K562 (cell line): Measurements from ENCODE around the gene LGALS3BP. TPM values are rescaled to one million over a fixed set of nuclear protein-coding genes. Genes with fewer than 3 reads are reported as not detected.
A peak's percentile ranks its signal among the peaks of the same experiment; 100 is the strongest.

Source experiments
- BRD9 ChIP-seq: fragments of 450-650 bp; IDR thresholded peaks from 2 replicates; pipeline ENCODE4 v1.6.1; 2018; ENCODE audit warnings: low read depth; ENCODE audit not compliant: partially characterized antibody
- EZH2 ChIP-seq: IDR thresholded peaks from 2 replicates; pipeline ENCODE4 v1.6.1; 2012; ENCODE audit warnings: low read depth, mild to moderate bottlenecking, inconsistent platforms, low read length, borderline replicate concordance
- FOSL1 ChIP-seq: fragments of 200-800 bp; sonication (Bioruptor generic); conservative IDR thresholded peaks from 2 replicates; pipeline ENCODE4 v1.6.1; 2016; ENCODE audit warnings: missing genetic modification characterization, missing compliant biosample characterization
- PHB2 ChIP-seq: fragments of 450-650 bp; IDR thresholded peaks from 2 replicates; pipeline ENCODE4 v1.6.1; 2017; ENCODE audit warnings: low read depth
- POU5F1 ChIP-seq: fragments of 150-350 bp; IDR thresholded peaks from 2 replicates; pipeline ENCODE4 v1.6.1; 2014; ENCODE audit warnings: borderline replicate concordance, low read length, low read depth, mild to moderate bottlenecking; ENCODE audit not compliant: partially characterized antibody
- SMAD4 ChIP-seq: fragments of 250-450 bp; sonication (Bioruptor Pico); conservative IDR thresholded peaks from 2 replicates; pipeline ENCODE4 v1.8.0; 2021; ENCODE audit warnings: inconsistent platforms, mild to moderate bottlenecking, moderate library complexity
- SRSF7 ChIP-seq: fragments of 200-400 bp; formaldehyde crosslinking; optimal IDR thresholded peaks from 2 replicates; pipeline ENCODE3; 2017; ENCODE audit warnings: mild to moderate bottlenecking, low read depth, low read length
- ZNF232 ChIP-seq: sonication (generic); formaldehyde crosslinking; IDR thresholded peaks from 2 replicates; pipeline ENCODE4 v1.8.0; 2022; ENCODE audit warnings: mild to moderate bottlenecking, missing genetic modification reagents
- polyA plus RNA-seq, 8 experiments: library from polyadenylated mRNA; depleted of rRNA in 4 of 8; stranded (reverse) in 5 of 8; unstranded in 3 of 8; fragments of >200 nt; fragmentation: Nextera tagmentation in 2 of 8; fragmentation: Illumina TruSeq in 1 of 8; extraction: Ambion mirVana in 2 of 8; extraction: Trizol in 1 of 8; gene quantifications; 2 replicates each; pipeline versions ENCODE4 v1.2.1 to v1.2.3, GENCODE V29; 2011 to 2014; ENCODE audit warnings: inconsistent platforms in 1 of 8, missing spikeins in 1 of 8
- total RNA-seq, 7 experiments: library from RNA; depleted of rRNA in 6 of 7; stranded (reverse); fragments of >200 nt in 6 of 7; fragmentation: Illumina TruSeq in 2 of 7; extraction: Trizol in 2 of 7; gene quantifications; 2 replicates each; pipeline versions ENCODE4 v1.2.1 to v1.2.3, GENCODE V29; 2011 to 2021; ENCODE audit warnings: low replicate concordance in 1 of 7
- TF ChIP-seq, protein P1 (sequence below): sonication (generic); formaldehyde crosslinking; IDR thresholded peaks from 2 replicates; pipeline ENCODE4 v1.8.1; 2023; ENCODE audit warnings: missing genetic modification reagents, mild to moderate bottlenecking, borderline replicate concordance
- TF ChIP-seq, protein P2 (sequence below): fragments of 250-450 bp; sonication (Bioruptor Pico); IDR thresholded peaks from 2 replicates; pipeline ENCODE4 v1.6.1; 2021; ENCODE audit warnings: mild to moderate bottlenecking
- TF ChIP-seq, protein P3 (sequence below): fragments of 450-650 bp; IDR thresholded peaks from 2 replicates; pipeline ENCODE4 v1.6.1; 2017; ENCODE audit warnings: mild to moderate bottlenecking, moderate library complexity
- TF ChIP-seq, protein P4 (sequence below): fragments of 450-650 bp; IDR thresholded peaks from 2 replicates; pipeline ENCODE4 v1.6.1; 2016; ENCODE audit warnings: missing biosample characterization, missing genetic modification characterization
- TF ChIP-seq, protein P5 (sequence below), 2 experiments: fragments of 200-800 bp in 1 of 2; sonication (Bioruptor generic) in 1 of 2; sonication (generic) in 1 of 2; formaldehyde crosslinking in 1 of 2; IDR thresholded peaks in 1 of 2; conservative IDR thresholded peaks in 1 of 2; 2 replicates each; pipeline versions ENCODE4 v1.5.0 to v1.6.1; 2016 to 2020; ENCODE audit warnings: missing compliant biosample characterization in 1 of 2, missing genetic modification characterization in 1 of 2, missing genetic modification reagents in 1 of 2
- TF ChIP-seq, protein P6 (sequence below): fragments of 250-450 bp; sonication (Bioruptor Pico); IDR thresholded peaks from 2 replicates; pipeline ENCODE4 v1.8.0; 2021; ENCODE audit warnings: borderline replicate concordance, mild to moderate bottlenecking, moderate library complexity; ENCODE audit not compliant: poor library complexity, severe bottlenecking

The LGALS3BP gene
- total and polyA plus RNA-seq, 9 of the 15 experiments (the other 6 are each of a cell fraction or from before 2014, with no cell fraction given) = 0.39 to 5.3 (median 3.2) TPM

DNA sequence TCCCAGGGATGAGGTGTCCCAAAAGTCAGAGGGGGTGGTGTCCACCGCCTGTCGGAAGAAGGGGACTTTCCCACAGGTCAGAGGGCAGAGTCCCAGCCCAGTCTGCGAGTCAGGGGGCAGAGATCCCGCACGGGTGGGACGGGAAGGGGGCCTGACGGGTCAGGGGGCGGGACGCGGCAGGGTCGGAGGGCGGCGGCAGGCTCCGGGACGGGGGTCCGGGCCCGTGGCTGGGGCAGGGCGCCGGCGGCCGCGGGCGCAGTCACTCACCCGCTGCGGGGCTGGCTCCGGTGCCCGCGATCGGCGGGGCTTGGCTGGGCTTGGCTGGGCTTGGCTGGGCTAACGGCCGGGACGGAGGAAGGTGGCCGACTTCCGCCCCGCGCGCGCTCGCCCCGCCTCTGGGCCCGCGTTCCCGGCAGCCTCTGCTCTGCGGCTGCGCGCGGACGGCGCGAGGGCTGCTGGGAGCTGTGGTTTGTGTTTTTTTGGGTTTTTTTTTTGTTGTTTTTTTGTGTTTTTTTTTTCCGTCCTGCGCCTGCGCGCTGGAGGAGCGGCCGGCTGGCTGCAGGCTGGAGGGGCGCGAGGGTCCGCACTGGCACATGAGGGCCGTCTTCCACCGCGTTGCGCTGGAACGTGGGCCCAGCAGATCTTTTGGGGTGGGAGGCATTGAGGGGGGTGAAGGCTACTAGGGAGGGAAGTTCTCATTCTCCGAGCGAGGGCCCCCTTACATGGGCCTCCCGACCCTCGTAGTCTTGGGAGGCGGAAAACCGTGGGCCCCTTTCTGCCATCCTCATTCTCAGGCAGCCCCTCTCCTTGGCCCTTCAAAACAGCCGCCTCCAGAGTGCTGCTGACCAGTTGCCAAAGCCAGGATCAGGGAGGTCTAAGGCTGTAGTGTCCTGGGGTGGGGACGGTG lies 29.9 kb upstream of the LGALS3BP start, which contains the start of gene CANT1 (continued):
- TF ChIP-seq, protein P1, sequence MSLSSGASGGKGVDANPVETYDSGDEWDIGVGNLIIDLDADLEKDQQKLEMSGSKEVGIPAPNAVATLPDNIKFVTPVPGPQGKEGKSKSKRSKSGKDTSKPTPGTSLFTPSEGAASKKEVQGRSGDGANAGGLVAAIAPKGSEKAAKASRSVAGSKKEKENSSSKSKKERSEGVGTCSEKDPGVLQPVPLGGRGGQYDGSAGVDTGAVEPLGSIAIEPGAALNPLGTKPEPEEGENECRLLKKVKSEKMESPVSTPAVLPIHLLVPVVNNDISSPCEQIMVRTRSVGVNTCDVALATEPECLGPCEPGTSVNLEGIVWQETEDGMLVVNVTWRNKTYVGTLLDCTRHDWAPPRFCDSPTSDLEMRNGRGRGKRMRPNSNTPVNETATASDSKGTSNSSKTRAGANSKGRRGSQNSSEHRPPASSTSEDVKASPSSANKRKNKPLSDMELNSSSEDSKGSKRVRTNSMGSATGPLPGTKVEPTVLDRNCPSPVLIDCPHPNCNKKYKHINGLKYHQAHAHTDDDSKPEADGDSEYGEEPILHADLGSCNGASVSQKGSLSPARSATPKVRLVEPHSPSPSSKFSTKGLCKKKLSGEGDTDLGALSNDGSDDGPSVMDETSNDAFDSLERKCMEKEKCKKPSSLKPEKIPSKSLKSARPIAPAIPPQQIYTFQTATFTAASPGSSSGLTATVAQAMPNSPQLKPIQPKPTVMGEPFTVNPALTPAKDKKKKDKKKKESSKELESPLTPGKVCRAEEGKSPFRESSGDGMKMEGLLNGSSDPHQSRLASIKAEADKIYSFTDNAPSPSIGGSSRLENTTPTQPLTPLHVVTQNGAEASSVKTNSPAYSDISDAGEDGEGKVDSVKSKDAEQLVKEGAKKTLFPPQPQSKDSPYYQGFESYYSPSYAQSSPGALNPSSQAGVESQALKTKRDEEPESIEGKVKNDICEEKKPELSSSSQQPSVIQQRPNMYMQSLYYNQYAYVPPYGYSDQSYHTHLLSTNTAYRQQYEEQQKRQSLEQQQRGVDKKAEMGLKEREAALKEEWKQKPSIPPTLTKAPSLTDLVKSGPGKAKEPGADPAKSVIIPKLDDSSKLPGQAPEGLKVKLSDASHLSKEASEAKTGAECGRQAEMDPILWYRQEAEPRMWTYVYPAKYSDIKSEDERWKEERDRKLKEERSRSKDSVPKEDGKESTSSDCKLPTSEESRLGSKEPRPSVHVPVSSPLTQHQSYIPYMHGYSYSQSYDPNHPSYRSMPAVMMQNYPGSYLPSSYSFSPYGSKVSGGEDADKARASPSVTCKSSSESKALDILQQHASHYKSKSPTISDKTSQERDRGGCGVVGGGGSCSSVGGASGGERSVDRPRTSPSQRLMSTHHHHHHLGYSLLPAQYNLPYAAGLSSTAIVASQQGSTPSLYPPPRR (CRISPR knock-in tag) = no peak
- TF ChIP-seq POU5F1 (peak; percentile 46), SRSF7 (no peak), PHB2 (no peak), ZNF232 (CRISPR knock-in tag) (no peak), EZH2 (no peak), FOSL1 (tag) (no peak), BRD9 (no peak), SMAD4 (CRISPR knock-in tag) (no peak; the same call in 1 of the 2 replicates)
- TF ChIP-seq, protein P2, sequence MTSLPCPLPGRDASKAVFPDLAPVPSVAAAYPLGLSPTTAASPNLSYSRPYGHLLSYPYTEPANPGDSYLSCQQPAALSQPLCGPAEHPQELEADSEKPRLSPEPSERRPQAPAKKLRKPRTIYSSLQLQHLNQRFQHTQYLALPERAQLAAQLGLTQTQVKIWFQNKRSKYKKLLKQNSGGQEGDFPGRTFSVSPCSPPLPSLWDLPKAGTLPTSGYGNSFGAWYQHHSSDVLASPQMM (CRISPR knock-in tag) = no peak
- TF ChIP-seq, protein P3, sequence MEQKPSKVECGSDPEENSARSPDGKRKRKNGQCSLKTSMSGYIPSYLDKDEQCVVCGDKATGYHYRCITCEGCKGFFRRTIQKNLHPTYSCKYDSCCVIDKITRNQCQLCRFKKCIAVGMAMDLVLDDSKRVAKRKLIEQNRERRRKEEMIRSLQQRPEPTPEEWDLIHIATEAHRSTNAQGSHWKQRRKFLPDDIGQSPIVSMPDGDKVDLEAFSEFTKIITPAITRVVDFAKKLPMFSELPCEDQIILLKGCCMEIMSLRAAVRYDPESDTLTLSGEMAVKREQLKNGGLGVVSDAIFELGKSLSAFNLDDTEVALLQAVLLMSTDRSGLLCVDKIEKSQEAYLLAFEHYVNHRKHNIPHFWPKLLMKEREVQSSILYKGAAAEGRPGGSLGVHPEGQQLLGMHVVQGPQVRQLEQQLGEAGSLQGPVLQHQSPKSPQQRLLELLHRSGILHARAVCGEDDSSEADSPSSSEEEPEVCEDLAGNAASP = no peak
- TF ChIP-seq, protein P4, sequence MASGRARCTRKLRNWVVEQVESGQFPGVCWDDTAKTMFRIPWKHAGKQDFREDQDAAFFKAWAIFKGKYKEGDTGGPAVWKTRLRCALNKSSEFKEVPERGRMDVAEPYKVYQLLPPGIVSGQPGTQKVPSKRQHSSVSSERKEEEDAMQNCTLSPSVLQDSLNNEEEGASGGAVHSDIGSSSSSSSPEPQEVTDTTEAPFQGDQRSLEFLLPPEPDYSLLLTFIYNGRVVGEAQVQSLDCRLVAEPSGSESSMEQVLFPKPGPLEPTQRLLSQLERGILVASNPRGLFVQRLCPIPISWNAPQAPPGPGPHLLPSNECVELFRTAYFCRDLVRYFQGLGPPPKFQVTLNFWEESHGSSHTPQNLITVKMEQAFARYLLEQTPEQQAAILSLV (tag) = no peak
- TF ChIP-seq, protein P5, sequence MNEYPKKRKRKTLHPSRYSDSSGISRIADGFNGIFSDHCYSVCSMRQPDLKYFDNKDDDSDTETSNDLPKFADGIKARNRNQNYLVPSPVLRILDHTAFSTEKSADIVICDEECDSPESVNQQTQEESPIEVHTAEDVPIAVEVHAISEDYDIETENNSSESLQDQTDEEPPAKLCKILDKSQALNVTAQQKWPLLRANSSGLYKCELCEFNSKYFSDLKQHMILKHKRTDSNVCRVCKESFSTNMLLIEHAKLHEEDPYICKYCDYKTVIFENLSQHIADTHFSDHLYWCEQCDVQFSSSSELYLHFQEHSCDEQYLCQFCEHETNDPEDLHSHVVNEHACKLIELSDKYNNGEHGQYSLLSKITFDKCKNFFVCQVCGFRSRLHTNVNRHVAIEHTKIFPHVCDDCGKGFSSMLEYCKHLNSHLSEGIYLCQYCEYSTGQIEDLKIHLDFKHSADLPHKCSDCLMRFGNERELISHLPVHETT (CRISPR knock-in tag; conservative IDR thresholded peaks at IDR 0.05 in 1 of 2, IDR thresholded peaks at IDR 0.05 in 1 of 2) = peak in 1 of 2 experiments; percentile 74; a peak in 2 of 4 replicates
- TF ChIP-seq, protein P6, sequence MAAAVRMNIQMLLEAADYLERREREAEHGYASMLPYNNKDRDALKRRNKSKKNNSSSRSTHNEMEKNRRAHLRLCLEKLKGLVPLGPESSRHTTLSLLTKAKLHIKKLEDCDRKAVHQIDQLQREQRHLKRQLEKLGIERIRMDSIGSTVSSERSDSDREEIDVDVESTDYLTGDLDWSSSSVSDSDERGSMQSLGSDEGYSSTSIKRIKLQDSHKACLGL = no peak
